GM18526 (cell line): Measurements from ENCODE around the gene NR1D1.

Experiments used
- POLR2A ChIP-seq: IDR thresholded peaks from 3 replicates; pipeline ENCODE4 v1.6.1; 2011; ENCODE audit not compliant: insufficient read length; ENCODE audit errors: extremely low read depth

NR1D1 gene

GRCh38 chr17:40063901-40064531 is 36.4 kb downstream of the NR1D1 start:
- no peak for TF ChIP-seq POLR2A

GRCh38 chr17:40063187-40063771 is 37.1 kb downstream of the NR1D1 start:
- no peak for TF ChIP-seq POLR2A

GRCh38 chr17:40062329-40063186 is 37.8 kb downstream of the NR1D1 start, which contains the start of gene THRA:
THRA (plus strand) TSS chr17:40062965; CDS start chr17:40074489, 11,524 bp downstream.
- no peak for TF ChIP-seq POLR2A

- TF ChIP-seq POLR2A = no peak
Measured at GRCh38 chr17:40061609-40062038, 38.8 kb downstream of the NR1D1 start.

GRCh38 chr17:40060887-40061608 is 39.3 kb downstream of the NR1D1 start:
- TF ChIP-seq POLR2A = no peak

GRCh38 chr17:40059729-40060475 is 40.5 kb downstream of the NR1D1 start:
- TF ChIP-seq POLR2A = no peak

GRCh38 chr17:40058865-40059264 is 41.5 kb downstream of the NR1D1 start:
- TF ChIP-seq POLR2A = no peak

GRCh38 chr17:40058186-40058784 is 42.1 kb downstream of the NR1D1 start:
- TF ChIP-seq POLR2A = no peak

- TF ChIP-seq POLR2A = no peak
Measured at GRCh38 chr17:40056379-40057015, 43.9 kb downstream of the NR1D1 start.
